HUES48 (cell line): ENCODE data around the gene PKIB.
"Not testable (repeated sequence)": the region's sequence is repeated elsewhere in the genome, so short reads cannot be mapped to it uniquely, and the experiment has no call there.

ENCODE experiments used
- H3K27ac ChIP-seq: one replicate; pipeline ENCODE4 v1.7.0; 2013; ENCODE audit warnings: low read depth, low read length, inconsistent platforms
- H3K27me3 ChIP-seq: 2 replicates; pipeline ENCODE4 v1.6.1; 2013; ENCODE audit warnings: mild to moderate bottlenecking, low read length; ENCODE audit not compliant: control insufficient read depth, insufficient read depth
- H3K36me3 ChIP-seq: 2 replicates; pipeline ENCODE4 v1.6.1; 2013; ENCODE audit warnings: low read length; ENCODE audit not compliant: control insufficient read depth, insufficient read depth
- H3K4me1 ChIP-seq: 2 replicates; pipeline ENCODE4 v1.6.1; 2013; ENCODE audit warnings: mild to moderate bottlenecking, low read length; ENCODE audit not compliant: control insufficient read depth, insufficient read depth
- H3K4me3 ChIP-seq: 2 replicates; pipeline ENCODE4 v1.5.1; 2013; ENCODE audit warnings: mild to moderate bottlenecking, low read depth, low read length
- H3K9ac ChIP-seq: 2 replicates; pipeline ENCODE4 v1.6.1; 2013; ENCODE audit warnings: mild to moderate bottlenecking, low read depth, low read length, moderate library complexity
- H3K9me3 ChIP-seq: 2 replicates; pipeline ENCODE4 v1.6.1; 2013; ENCODE audit warnings: low read length; ENCODE audit not compliant: control insufficient read depth, insufficient read depth

PKIB gene

GRCh38 chr6:122744247-122744646, 134.0 kb downstream of the PKIB start:
- H3K9me3 ChIP-seq, H3K27me3 ChIP-seq, H3K4me1 ChIP-seq, H3K9ac ChIP-seq, H3K27ac ChIP-seq, H3K36me3 ChIP-seq, H3K4me3 ChIP-seq: not testable (repeated sequence)

DNA sequence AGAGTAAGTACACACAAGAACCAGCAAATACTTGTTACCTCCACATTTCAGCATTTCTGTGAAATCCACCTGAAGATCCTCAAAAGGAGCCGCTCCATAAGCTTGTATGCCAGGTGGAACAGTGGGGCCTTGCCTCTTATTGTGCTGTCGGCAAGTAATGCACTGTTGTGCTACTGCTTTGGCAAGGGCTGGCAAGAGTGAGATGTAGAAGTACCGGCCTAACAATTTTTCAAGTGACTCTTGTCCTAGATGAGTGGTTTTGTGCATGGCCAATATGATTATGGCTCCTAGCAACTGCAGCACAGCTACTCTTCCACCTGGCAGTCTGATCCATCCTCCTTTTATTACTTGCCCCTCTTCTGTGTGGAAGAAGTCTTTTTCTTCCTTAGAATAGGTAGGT, 134.7 kb downstream of the PKIB start:
- not testable (repeated sequence) for H3K27me3 ChIP-seq, H3K36me3 ChIP-seq, H3K9ac ChIP-seq, H3K9me3 ChIP-seq, H3K4me3 ChIP-seq, H3K27ac ChIP-seq, H3K4me1 ChIP-seq

- peaks cover 5% of the 10 kb centered on the region; the same call in 1 of the 2 replicates for H3K4me1 ChIP-seq
- H3K4me3 ChIP-seq = no peak overlapping the region
- no peaks in the 10 kb centered on the region for H3K27me3 ChIP-seq
- H3K27ac ChIP-seq = no peak overlapping the region
- H3K9me3 ChIP-seq = no peaks in the 10 kb centered on the region
- H3K36me3 ChIP-seq = no peaks in the 10 kb centered on the region
- no peak overlapping the region for H3K9ac ChIP-seq
These were observed 136.5 kb downstream of the PKIB start for GRCh38 chr6:122746688-122747087.

DNA sequence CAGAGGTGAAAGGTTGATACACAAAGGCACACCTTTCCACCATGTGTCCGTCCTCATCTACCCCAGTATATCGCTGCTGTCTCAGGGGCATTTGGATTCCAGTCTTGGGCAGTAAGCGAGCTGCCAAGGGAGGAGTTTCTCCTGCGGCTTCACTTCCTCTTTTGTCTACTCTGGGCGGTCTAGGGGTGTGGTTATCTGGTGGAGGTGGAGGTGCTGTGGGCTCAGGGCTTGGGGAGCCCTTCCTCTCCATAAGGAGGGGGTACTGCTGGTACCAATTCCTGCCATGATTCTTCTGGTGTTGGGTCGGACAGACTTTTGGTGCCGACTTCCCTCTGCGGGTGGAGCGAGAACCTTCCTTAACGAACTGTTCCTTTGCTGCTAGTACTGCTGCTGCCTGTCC, 137.4 kb downstream of the PKIB start:
- H3K9ac ChIP-seq = no peak overlapping the region
- no peaks in the 10 kb centered on the region for H3K9me3 ChIP-seq
- no peaks in the 10 kb centered on the region for H3K27me3 ChIP-seq
- H3K4me3 ChIP-seq = no peak overlapping the region
- no peak overlapping the region for H3K27ac ChIP-seq
- no peaks in the 10 kb centered on the region for H3K36me3 ChIP-seq
- peaks cover 9% of the 10 kb centered on the region for H3K4me1 ChIP-seq

GRCh38 chr6:122748945-122749344, 138.7 kb downstream of the PKIB start:
- H3K27ac ChIP-seq, H3K4me3 ChIP-seq, H3K36me3 ChIP-seq, H3K9ac ChIP-seq, H3K27me3 ChIP-seq, H3K9me3 ChIP-seq: not testable (repeated sequence)
- peaks cover 17% of the 10 kb centered on the region for H3K4me1 ChIP-seq

- H3K4me1 ChIP-seq = peaks cover 17% of the 10 kb centered on the region
- no peak overlapping the region for H3K27ac ChIP-seq
- H3K27me3 ChIP-seq = peaks cover 8% of the 10 kb centered on the region
- no peak overlapping the region for H3K9ac ChIP-seq
- H3K4me3 ChIP-seq = no peak overlapping the region
- H3K9me3 ChIP-seq = no peaks in the 10 kb centered on the region
- no peaks in the 10 kb centered on the region for H3K36me3 ChIP-seq
These were observed 139.3 kb downstream of the PKIB start for GRCh38 chr6:122749451-122750050.

DNA sequence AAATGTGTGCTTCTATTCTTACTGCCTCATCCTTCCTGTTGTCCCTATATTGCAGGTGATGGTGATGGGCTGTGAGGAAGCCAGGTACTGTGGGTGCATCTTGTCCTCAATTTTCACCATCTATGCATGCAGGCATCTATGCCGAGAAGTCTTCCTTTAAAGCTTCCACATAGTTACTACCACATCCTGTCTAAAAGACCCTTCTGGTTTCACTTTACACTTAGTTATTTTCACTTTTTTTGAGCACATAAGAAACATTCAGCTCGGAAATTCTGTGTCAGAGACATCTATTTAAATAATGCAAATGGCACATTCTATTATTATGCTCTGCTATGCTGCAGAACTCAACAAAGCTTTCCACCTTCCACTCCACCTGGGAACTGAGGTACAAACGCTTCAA, 141.1 kb downstream of the PKIB start:
- Histone ChIP-seq H3K4me3 (no peak overlapping the region), H3K27ac (no peak overlapping the region), H3K36me3 (no peaks in the 10 kb centered on the region), H3K9me3 (no peaks in the 10 kb centered on the region), H3K4me1 (peaks cover 20% of the 10 kb centered on the region), H3K27me3 (peaks cover 14% of the 10 kb centered on the region), H3K9ac (no peak overlapping the region)

- Histone ChIP-seq H3K9me3 (no peaks in the 10 kb centered on the region), H3K27me3 (peaks cover 25% of the 10 kb centered on the region), H3K36me3 (no peaks in the 10 kb centered on the region), H3K27ac (no peak overlapping the region), H3K4me1 (peaks cover 22% of the 10 kb centered on the region), H3K4me3 (no peak overlapping the region), H3K9ac (no peak overlapping the region)
These were observed 142.3 kb downstream of the PKIB start for GRCh38 chr6:122752459-122752858.

DNA sequence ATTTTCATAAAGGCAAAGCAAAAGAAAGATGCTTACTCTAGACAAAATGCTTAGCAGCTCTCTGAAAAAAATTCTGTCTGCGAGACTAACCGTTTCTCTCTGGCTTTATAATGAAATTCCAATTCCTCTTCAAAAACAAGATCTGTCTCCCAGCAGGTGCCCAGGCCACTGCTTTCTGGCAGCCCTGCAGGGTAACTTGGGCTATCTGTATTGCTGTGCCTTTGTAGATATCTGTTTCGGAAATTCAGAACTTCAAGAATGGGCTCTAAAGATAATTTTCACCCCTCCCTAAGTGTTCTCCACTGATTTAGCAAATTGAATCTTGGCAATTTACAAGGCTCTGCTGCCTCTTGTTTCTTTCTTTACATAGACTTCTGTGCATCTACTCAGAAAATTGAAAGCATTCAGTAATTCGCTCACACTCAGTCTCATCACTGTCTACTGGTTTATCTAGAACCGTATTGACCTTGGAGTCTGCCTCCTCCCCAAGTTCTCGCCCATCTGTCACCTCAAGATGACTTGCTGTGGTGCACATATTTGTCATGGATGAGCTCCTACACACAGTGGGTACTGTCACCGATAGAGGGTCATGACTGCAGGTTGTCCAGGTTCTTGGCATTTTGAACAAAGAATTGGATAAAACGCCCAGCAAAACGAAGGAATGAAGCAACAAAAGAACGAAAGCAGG, 142.9 kb downstream of the PKIB start:
- Histone ChIP-seq H3K36me3 (no peaks in the 10 kb centered on the region), H3K27ac (no peak overlapping the region), H3K27me3 (peaks cover 29% of the 10 kb centered on the region), H3K9ac (no peak overlapping the region), H3K9me3 (no peaks in the 10 kb centered on the region), H3K4me1 (peaks cover 22% of the 10 kb centered on the region), H3K4me3 (no peak overlapping the region)

DNA sequence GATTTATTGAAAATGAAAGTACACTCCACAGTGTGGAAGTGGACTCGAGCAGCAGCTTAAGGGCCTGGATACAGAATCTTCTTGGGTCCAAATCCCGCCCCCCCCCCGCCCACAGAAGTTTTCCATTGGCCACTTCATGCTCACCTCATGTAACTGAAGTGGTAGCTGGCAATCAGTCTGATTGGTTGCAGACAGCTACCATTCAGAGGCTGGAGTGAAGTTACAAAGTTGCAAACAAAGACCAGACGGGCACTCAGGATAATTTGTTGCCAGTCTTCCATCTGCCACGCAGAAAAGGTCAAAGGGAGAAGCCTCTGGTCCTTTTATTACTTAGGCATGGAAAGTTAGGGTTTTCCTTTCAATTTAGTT, 143.5 kb downstream of the PKIB start:
- Histone ChIP-seq H3K27ac (no peak overlapping the region), H3K9ac (no peak overlapping the region), H3K9me3 (no peaks in the 10 kb centered on the region), H3K4me1 (peaks cover 22% of the 10 kb centered on the region), H3K36me3 (no peaks in the 10 kb centered on the region), H3K27me3 (peaks cover 29% of the 10 kb centered on the region), H3K4me3 (no peak overlapping the region)

DNA sequence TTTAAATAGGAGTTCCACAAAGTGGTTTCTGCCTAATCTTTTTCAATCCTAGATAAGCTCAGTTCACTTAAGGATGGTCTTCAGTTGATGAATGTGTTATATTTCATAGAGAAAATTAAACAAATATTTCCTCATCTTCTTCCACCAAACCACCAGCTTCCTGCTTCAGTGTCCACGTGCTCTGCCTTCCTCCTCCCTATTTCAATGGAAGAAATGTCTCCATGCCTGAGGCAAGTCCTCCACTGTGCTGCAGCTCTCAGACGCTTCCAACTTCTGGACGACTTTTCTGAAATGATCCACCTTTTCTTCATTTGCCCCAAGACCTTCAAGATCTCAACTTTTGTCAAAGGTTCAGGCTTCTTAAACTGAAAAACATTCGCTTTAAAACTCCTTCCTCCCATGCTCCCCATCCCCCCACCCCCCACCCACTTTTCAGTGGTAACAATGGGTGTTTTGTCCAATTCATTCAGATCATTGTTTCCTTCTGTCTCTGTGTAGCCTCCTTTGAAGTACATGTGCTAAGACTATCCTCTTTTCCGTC, 144.1 kb downstream of the PKIB start:
- Histone ChIP-seq H3K4me3 (no peak overlapping the region), H3K27ac (no peak overlapping the region), H3K9me3 (no peaks in the 10 kb centered on the region), H3K4me1 (peaks cover 22% of the 10 kb centered on the region), H3K36me3 (no peaks in the 10 kb centered on the region), H3K9ac (no peak overlapping the region), H3K27me3 (peaks cover 29% of the 10 kb centered on the region)
